Body of pancreas (tissue), 4 donors: ENCODE measurements around the gene PALLD. TPM values are rescaled to one million over a fixed set of nuclear protein-coding genes. Genes with fewer than 3 reads are reported as not detected.

Experiments
- ATAC-seq: fragments of 150-250 bp; one replicate; pipeline ENCODE4 v1.9.1; 2016
- DNase-seq, 4 donors: peaks; one replicate each; pipeline ENCODE4 v3.0.0-alpha.2; 2019
- H3K27ac ChIP-seq, 4 donors: fragments of 200-600 bp; sonication (generic); 1 replicate in 3 of 4; 2 replicates in 1 of 4; pipeline versions ENCODE4 v1.5.1 to v1.6.1; 2016 to 2019; ENCODE audit warnings: mild to moderate bottlenecking in 1 of 4, mixed read lengths in 1 of 4, moderate library complexity in 1 of 4
- H3K27me3 ChIP-seq, 2 donors: fragments of 200-600 bp; sonication (generic); one replicate each; pipeline ENCODE4 v1.6.0; 2016; ENCODE audit warnings: mild to moderate bottlenecking in 1 of 2
- H3K36me3 ChIP-seq, 2 donors: fragments of 200-600 bp; sonication (generic); replicated peaks in 1 of 2; 2 replicates each; pipeline ENCODE4 v1.5.1; 2016; ENCODE audit warnings: low read depth in 2 of 2; ENCODE audit not compliant: insufficient read depth in 1 of 2
- H3K4me1 ChIP-seq: fragments of 200-600 bp; sonication (generic); one replicate; pipeline ENCODE4 v1.6.0; 2016
- H3K4me3 ChIP-seq, 2 donors: fragments of 200-600 bp; sonication (generic); 1 replicate in 1 of 2; 2 replicates in 1 of 2; pipeline ENCODE4 v1.5.1; 2016 to 2019
- H3K9me3 ChIP-seq, 3 donors: fragments of 200-600 bp; sonication (generic); 1 replicate in 2 of 3; 2 replicates in 1 of 3; pipeline ENCODE4 v1.5.1; 2016
- CTCF ChIP-seq, 7 experiments: fragments of 450-650 bp in 4 of 7; fragments of 200-600 bp in 3 of 7; sonication (generic) in 3 of 7; IDR thresholded peaks; one replicate each; pipeline ENCODE4 v1.5.1; 2016 to 2019; ENCODE audit warnings: antibody characterized with exemption in 7 of 7
- POLR2A ChIP-seq, 3 donors: fragments of 450-650 bp; IDR thresholded peaks; one replicate each; pipeline ENCODE4 v1.6.1; 2016; ENCODE audit warnings: antibody characterized with exemption in 3 of 3, mild to moderate bottlenecking in 2 of 3
- WGBS, 2 donors: methylation state at CpG; one replicate each; pipeline ENCODE4 v1.1.5; 2017; 5-methylcytosine and 5-hydroxymethylcytosine counted together
- intact Hi-C: fragments of 100-400 bp; cut with DNase I; formaldehyde crosslinking; loops from one replicate; pipeline ENCODE4 v1.15.1; 2023
- total RNA-seq, 2 donors: library from RNA; depleted of rRNA; stranded (reverse); fragments of >200 nt; gene quantifications; one replicate each; pipeline ENCODE4 v1.1.0, GENCODE V29; 2016

Gene PALLD
- total RNA-seq, 2 donors from 2014 or later, result 46.8 to 52.4 TPM

GRCh38 chr4:168655182-168655581, 158.3 kb downstream of the PALLD start:
- Histone ChIP-seq H3K4me1 (no peaks in the 10 kb centered on the region), H3K27me3 (no peaks in the 10 kb centered on the region), H3K36me3 (no peaks in the 10 kb centered on the region), H3K4me3 (no peak overlapping the region), H3K27ac (no peak overlapping the region), H3K9me3 (peaks cover 0 to 5% (median 0%) of the 10 kb centered on the region in 3 donors)
- intact Hi-C loops, result no loop called here
- DNase-seq (no peak), ATAC-seq (no peak)
- no peak for TF ChIP-seq CTCF (IDR thresholded peaks at IDR 0.05)
- no peak for TF ChIP-seq POLR2A (IDR thresholded peaks at IDR 0.05)
- 39 to 42% methylated on average over 3 of the region's 3 CpGs for WGBS, 2 donors

GRCh38 chr4:168656055-168656660, 159.3 kb downstream of the PALLD start:
- WGBS, 2 donors, result 59 to 61% methylated on average over 4 of the region's 4 CpGs
- Histone ChIP-seq H3K36me3 (no peaks in the 10 kb centered on the region), H3K4me3 (no peak overlapping the region), H3K27me3 (no peaks in the 10 kb centered on the region), H3K27ac (no peak overlapping the region), H3K4me1 (no peaks in the 10 kb centered on the region), H3K9me3 (peaks cover 0 to 5% (median 0%) of the 10 kb centered on the region in 3 donors)
- TF ChIP-seq CTCF (IDR thresholded peaks at IDR 0.05) (no peak), POLR2A (IDR thresholded peaks at IDR 0.05) (no peak)
- intact Hi-C loops, result no loop called here
- ATAC-seq, result no peak
- no peak for DNase-seq

GRCh38 chr4:168656946-168657473, 160.2 kb downstream of the PALLD start:
- H3K4me1 ChIP-seq, result no peaks in the 10 kb centered on the region
- ATAC-seq, result no peak
- 64 to 68% methylated on average over 3 of the region's 3 CpGs for WGBS, 2 donors
- H3K27me3 ChIP-seq, result no peaks in the 10 kb centered on the region
- intact Hi-C loops, result no loop called here
- H3K9me3 ChIP-seq, result peaks cover 0 to 5% (median 0%) of the 10 kb centered on the region in 3 donors
- H3K36me3 ChIP-seq, result no peaks in the 10 kb centered on the region
- TF ChIP-seq POLR2A (IDR thresholded peaks at IDR 0.05), result no peak
- no peak for TF ChIP-seq CTCF (IDR thresholded peaks at IDR 0.05)
- H3K4me3 ChIP-seq, result no peak overlapping the region
- no peak for DNase-seq
- no peak overlapping the region for H3K27ac ChIP-seq

GRCh38 chr4:168658751-168659150, 161.9 kb downstream of the PALLD start:
- no peak for ATAC-seq
- Histone ChIP-seq H3K27me3 (no peaks in the 10 kb centered on the region), H3K27ac (no peak overlapping the region), H3K9me3 (no peaks in the 10 kb centered on the region), H3K4me3 (no peak overlapping the region), H3K4me1 (no peaks in the 10 kb centered on the region), H3K36me3 (no peaks in the 10 kb centered on the region)
- DNase-seq, result no peak
- intact Hi-C loops, result no loop called here
- TF ChIP-seq POLR2A (IDR thresholded peaks at IDR 0.05), result no peak
- TF ChIP-seq CTCF (IDR thresholded peaks at IDR 0.05), result no peak
- 58 to 84% methylated on average over 3 of the region's 3 CpGs for WGBS, 2 donors
